Measurements from ENCODE around the gene CPSF3. TPM values are rescaled to one million over a fixed set of nuclear protein-coding genes. Genes with fewer than 3 reads are reported as not detected.

CPSF3 gene
- total and polyA plus RNA-seq, 2 of the 13 experiments (the other 11 are each of a cell fraction or from before 2014, with no cell fraction given), result 19.8 to 93.0 TPM

GRCh38 chr2:9484533-9484932 is 61.1 kb downstream of the CPSF3 start:
- Histone ChIP-seq H3K9me3 (ENCODE audit: low read length) (no peaks in the 10 kb centered on the region), H3K36me3 (replicated peaks in 1 of 2; ENCODE audit: control insufficient read depth in 1 of 2, insufficient read depth in 2 of 2, low read length in 2 of 2) (peaks cover 9 to 44% of the 10 kb centered on the region in 2 experiments), H3K4me1 (ENCODE audit: insufficient read depth, low read length) (peaks cover 24% of the 10 kb centered on the region), H3K4me2 (ENCODE audit: low read depth, low read length) (no peak overlapping the region), H3K4me3 (replicated peaks in 1 of 3; ENCODE audit: insufficient read depth in 1 of 3, low read depth in 2 of 3, low read length in 3 of 3) (no peak overlapping the region), H3K27me3 (ENCODE audit: control insufficient read depth in 1 of 2, insufficient read depth in 2 of 2, low read length in 2 of 2) (no peaks in the 10 kb centered on the region), H4K20me1 (ENCODE audit: insufficient read depth, low read length) (no peaks in the 10 kb centered on the region), H3K79me2 (ENCODE audit: insufficient read depth, low read length) (no peaks in the 10 kb centered on the region), H2AFZ (ENCODE audit: low read length) (no peak overlapping the region), H3K9ac (ENCODE audit: insufficient read depth, low read depth, low read length) (no peak overlapping the region), H3K27ac (ENCODE audit: extremely low read length, insufficient read depth, low read length) (no peak overlapping the region)
- FAIRE-seq (no peak), ATAC-seq (no peak), DNase-seq (ENCODE audit: low spot score) (no peak)
- CTCF ChIA-PET (ENCODE audit: low intra/inter-chr PET ratio, low total read pairs), result no interaction called here
- no TSS peak for BruUV-seq (replicated peaks)
- POLR2A ChIA-PET, result no interaction called here
- no peak for TF ChIP-seq ZNF891 (CRISPR knock-in tag; IDR thresholded peaks at IDR 0.05)
- no peak for TF ChIP-seq ZZZ3 (CRISPR knock-in tag; IDR thresholded peaks at IDR 0.05; ENCODE audit: borderline replicate concordance)
- 88% methylated on average over 5 of the region's 5 CpGs for WGBS (ENCODE audit: low lambda C conversion rate)
- in situ Hi-C loops (cut with HindIII; ENCODE audit: extremely low pct_ligation_motif_present, low pct_unique_long_range_greater_than_20kb), result no loop called here
- intact Hi-C loops (cut with micrococcal nuclease; ENCODE audit: unreplicated experiment), result no loop called here

GRCh38 chr2:9488583-9489547 is 65.4 kb downstream of the CPSF3 start:
- Histone ChIP-seq H3K27me3 (ENCODE audit: control insufficient read depth in 1 of 2, insufficient read depth in 2 of 2, low read length in 2 of 2) (no peaks in the 10 kb centered on the region), H3K4me3 (replicated peaks in 1 of 3; ENCODE audit: insufficient read depth in 1 of 3, low read depth in 2 of 3, low read length in 3 of 3) (no peak overlapping the region), H3K27ac (ENCODE audit: extremely low read length, insufficient read depth, low read length) (no peak overlapping the region), H3K36me3 (replicated peaks in 1 of 2; ENCODE audit: control insufficient read depth in 1 of 2, insufficient read depth in 2 of 2, low read length in 2 of 2) (peaks cover 21 to 79% of the 10 kb centered on the region in 2 experiments), H3K9ac (ENCODE audit: insufficient read depth, low read depth, low read length) (no peak overlapping the region), H3K9me3 (ENCODE audit: low read length) (no peaks in the 10 kb centered on the region), H2AFZ (ENCODE audit: low read length) (no peak overlapping the region), H3K79me2 (ENCODE audit: insufficient read depth, low read length) (no peaks in the 10 kb centered on the region), H4K20me1 (ENCODE audit: insufficient read depth, low read length) (no peaks in the 10 kb centered on the region), H3K4me1 (ENCODE audit: insufficient read depth, low read length) (peaks cover 21% of the 10 kb centered on the region), H3K4me2 (ENCODE audit: low read depth, low read length) (no peak overlapping the region)
- FAIRE-seq, result no peak
- 100% methylated on average over 1 of the region's 1 CpG for WGBS (ENCODE audit: low lambda C conversion rate)
- CTCF ChIA-PET (ENCODE audit: low intra/inter-chr PET ratio, low total read pairs), result no interaction called here
- DNase-seq (ENCODE audit: low spot score), result no peak
- POLR2A ChIA-PET, result no interaction called here
- no peak for ATAC-seq
- no TSS peak for BruUV-seq (replicated peaks)
- intact Hi-C loops (cut with micrococcal nuclease; ENCODE audit: unreplicated experiment) (no loop called here), in situ Hi-C loops (cut with HindIII; ENCODE audit: extremely low pct_ligation_motif_present, low pct_unique_long_range_greater_than_20kb) (no loop called here)
- no peak for TF ChIP-seq ZNF660 (CRISPR knock-in tag; IDR thresholded peaks at IDR 0.05; ENCODE audit: borderline replicate concordance, low read depth)
- no peak for TF ChIP-seq RAD51 (IDR thresholded peaks at IDR 0.05; ENCODE audit: borderline replicate concordance)
- no peak for TF ChIP-seq ZSCAN5A (CRISPR knock-in tag; IDR thresholded peaks at IDR 0.05; ENCODE audit: borderline replicate concordance)
- TF ChIP-seq ZNF740 (CRISPR knock-in tag; IDR thresholded peaks at IDR 0.05), result no peak
- no peak for TF ChIP-seq ZNF510 (CRISPR knock-in tag; IDR thresholded peaks at IDR 0.05; ENCODE audit: low read depth)
- no peak for TF ChIP-seq HMGXB3 (CRISPR knock-in tag; IDR thresholded peaks at IDR 0.05; ENCODE audit: borderline replicate concordance)
- no peak for TF ChIP-seq KMT2A (CRISPR knock-in tag; IDR thresholded peaks at IDR 0.05)
- no peak for TF ChIP-seq NFYB (CRISPR knock-in tag; IDR thresholded peaks at IDR 0.05)
- TF ChIP-seq KAT7 (CRISPR knock-in tag; IDR thresholded peaks at IDR 0.05; ENCODE audit: borderline replicate concordance), result no peak
- TF ChIP-seq ZNF891 (CRISPR knock-in tag; IDR thresholded peaks at IDR 0.05), result no peak
